Mesenteric fat pad (tissue), 1 donor: ENCODE data around the gene EEIG1. TPM values are rescaled to one million over a fixed set of nuclear protein-coding genes. Genes with fewer than 3 reads are reported as not detected.

ENCODE experiments used
- DNase-seq: peaks from one replicate; pipeline ENCODE4 v3.0.0-alpha.2; 2020; ENCODE audit warnings: low spot score
- total RNA-seq: library from RNA; stranded (reverse); fragmentation: NEBNext Ultra II Directional; extraction: Animal tissue kit (Norgen Biotek cat#: 25700); gene quantifications from one replicate; pipeline ENCODE4 v1.2.1, GENCODE V29; 2021
- donor health status: DM: yes; HTN: yes; CAD: no.

The EEIG1 gene
- total RNA-seq, 1 donor from 2014 or later: 12.8 TPM

DNA sequence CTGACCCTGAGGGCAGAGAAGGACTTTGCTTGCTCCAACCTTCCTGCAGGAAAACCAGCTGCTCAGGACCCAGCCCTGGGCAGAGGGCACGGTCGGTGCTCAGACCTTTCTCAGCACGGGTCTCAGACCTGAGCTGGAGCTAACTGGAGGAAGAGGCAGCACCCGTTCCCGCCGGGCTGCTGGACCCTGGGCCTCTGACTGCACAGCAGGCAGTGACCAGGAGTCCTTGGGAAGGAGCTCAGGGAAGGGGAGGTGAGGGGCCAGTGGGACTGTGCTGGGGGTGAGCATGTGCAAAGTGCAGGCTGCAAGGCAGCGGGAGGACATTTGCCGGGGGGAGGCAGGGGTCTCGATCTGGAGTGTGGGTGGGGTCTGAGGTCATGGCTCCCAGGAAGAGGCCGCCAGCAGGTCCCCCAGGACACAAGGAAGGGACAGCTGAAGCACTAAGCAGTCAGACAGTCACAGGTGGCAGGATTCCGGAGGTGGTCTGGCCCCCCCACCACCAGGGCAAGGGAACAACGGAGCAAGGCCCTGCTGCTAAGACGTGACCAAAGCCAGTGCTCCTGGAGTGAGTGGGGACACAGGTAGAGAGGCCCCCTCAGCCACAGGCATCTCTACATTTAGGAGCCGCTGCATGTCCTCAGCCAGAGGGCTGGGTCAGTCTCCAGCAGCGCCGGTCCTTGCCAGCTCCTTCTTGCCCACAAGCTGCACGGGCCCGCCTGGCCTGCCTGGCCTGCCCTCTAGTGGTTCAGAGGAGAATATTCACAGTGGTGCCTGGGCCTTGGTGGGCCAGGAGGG, 38.4 kb downstream of the EEIG1 start:
- DNase-seq: no peak

DNA sequence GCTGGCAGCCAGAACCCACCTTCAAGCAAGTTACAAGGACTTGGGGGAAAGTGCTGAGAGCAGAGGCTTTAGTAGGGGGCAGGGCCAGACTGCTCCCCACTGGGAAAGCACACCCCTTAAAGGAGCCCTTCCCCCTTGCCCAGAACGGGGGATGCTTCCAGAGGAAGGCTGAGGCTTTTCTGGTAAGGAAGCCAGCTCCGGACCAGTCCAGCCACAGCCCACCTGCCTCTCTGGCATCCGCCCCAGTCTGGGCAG, 38.9 kb downstream of the EEIG1 start:
- no peak for DNase-seq

DNA sequence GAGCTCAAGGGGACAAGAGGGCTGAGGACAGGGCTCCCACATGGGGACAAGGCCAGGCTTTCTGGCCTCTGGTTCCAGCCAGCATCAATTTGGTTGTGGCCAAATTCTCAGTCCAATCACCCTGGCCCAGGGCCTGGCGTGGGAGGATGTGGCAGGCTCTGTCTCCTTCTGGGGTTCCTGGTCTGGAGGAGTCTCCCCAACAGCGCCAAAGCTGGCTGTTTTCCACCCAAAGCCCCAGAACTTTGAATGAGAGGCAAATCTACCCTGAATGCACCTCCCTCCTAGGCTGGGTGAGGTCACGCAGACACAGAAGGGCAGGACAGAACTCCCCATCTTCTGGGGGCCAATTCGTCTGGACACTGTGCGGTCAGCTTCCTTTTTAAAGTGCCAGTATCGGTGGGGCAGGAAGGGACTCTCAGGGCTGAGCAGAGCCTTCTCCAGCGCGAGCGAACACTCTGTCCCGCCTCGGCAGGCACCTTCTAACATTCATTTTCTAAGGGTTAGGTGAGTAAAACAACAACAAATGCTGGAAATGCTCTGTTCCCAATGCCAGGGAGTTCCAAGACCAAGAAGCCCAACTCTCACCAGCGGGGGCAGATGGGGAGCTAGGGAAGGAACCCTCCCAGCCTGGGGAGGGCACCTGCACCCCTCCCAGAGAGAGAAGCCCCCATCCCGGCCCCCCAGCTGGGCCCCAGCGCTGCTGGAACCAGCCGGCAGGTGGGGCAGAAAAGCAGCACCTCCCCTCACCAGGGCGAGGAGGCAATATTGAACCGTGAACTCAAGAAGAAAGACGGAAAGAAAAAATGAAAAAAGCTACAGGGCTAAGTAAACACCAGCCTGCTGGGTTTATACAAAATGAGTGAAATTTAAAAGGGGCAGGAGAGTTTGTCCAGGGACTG, 39.5 kb downstream of the EEIG1 start:
- no peak for DNase-seq

DNA sequence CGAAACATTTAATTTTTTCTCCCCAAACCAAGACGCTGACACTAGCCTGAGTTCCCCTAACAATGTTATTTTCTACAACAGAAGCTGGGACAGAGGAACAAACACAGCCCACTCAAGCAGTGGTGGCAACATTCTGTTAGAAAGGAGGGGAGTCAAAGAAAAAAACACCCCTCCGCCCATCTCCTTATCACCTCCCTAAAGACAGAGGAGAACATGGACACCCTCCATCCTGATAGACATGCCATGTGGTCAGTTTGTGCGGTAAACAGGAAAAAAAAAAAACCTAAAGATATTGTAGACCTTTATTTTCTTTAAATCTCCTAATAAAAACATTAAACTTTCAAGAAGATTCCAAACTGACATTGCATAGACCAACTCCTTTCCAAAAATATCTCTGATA, 40.2 kb downstream of the EEIG1 start:
- DNase-seq: no peak

DNA sequence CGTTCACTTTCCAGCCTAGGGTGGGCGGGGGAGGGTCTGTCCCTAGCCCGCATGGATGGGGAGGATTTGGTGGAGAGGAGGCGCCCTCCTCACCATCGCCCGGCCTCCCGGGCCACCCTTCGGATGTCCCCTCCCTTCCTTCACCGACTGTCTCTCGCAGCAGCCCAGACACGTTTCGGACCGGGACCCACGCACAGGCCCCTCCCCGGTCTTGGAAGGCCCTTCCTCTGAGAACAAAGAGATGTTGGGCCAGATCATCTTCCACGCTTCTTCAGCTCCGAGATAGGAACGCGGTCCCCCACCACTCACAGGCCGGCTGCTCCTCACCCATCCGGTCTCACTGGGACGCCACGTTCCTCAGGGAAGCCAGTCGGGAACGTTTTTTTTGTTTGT, 42.5 kb downstream of the EEIG1 start:
- DNase-seq: no peak

DNA sequence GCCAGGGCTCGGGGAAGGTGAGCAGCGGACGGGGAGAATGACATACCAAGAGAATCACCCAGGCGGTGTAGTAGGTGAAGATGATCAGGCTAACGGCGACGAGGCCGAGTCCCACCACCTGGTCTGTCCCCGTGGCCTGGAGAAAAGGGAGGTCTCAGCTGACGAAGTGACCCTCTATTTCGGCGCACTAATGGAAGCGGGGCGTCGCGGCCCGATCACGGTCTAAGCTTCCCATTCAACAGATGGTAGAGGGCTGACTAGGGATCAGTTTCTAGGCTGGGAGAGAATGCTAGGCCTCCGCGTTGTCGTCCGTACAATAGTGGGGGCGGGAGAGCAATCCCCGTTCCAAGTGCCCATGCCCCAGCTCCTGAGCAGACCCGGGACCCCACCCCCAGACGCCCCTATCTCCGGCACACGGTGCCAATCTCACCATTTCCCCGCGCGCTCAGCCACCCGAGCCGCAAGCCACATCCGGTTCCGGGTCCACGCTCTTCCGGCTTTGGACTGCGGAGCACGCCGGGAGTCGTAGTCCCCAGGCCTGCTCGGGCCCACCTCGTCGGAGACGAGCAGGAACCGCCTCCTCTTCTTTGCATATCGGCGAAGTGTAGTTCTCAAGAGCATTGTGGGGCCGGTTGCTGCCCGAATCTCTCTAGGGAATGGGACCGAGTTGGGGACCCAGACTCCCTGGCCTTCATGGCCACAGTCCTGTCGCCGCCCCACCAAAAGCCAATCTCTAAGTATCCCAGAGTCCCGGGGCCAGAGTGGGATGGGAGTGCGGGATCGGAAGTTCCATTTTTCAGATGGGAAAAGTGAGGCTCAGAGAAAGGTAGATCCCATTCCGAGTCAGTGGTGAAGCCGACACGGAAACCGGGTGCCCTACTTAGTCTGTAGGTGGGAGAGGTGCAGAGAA, 43.1 kb downstream of the EEIG1 start, which contains the start of gene DPM2:
Gene DPM2 (minus strand): TSS at position 467 of the 910 bp plus-strand sequence. CDS start 34 bp downstream, at position 433.
- peak; percentile 95 for DNase-seq

DNA sequence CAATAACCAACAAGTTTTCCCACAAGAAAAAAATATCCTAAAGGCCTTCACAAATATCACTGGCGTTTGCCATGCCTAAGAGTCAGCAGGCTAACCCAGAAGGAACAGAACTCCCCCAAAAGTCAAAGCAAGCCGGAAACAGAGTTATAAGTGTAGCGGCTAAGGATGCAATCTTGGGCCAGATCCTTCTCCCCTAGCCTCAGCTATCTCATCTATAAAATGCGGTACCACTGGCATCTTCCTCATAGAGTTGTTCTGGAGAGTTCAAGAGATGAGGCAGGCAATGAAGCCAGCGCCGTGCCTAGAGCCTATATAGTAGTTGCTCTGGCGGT, 43.8 kb downstream of the EEIG1 start:
- no peak for DNase-seq

DNA sequence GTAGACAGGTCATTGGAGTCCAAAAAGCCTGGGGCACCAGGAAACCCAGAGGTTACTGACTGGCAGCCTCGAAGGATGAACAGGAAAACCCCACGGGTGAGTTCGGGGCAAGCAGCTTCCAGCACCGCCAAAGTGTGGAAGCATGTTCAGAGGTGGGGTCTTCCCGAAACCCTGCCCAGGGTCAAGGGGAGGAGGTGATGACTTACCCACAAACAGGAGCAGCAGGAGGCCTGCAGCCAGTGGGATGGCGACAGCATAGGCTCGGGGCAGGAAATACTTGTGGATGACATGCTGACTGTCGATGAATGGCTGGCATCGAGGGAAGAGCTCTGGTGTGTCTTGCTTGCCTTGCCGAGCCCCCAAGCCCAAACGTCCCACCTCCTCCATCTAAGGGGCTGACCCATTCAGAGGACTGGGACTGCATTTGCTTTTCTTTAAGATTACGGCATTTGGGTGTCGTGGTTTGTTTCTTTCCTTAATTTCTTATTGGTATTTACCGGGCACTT, 44.4 kb downstream of the EEIG1 start:
- DNase-seq: no peak

DNA sequence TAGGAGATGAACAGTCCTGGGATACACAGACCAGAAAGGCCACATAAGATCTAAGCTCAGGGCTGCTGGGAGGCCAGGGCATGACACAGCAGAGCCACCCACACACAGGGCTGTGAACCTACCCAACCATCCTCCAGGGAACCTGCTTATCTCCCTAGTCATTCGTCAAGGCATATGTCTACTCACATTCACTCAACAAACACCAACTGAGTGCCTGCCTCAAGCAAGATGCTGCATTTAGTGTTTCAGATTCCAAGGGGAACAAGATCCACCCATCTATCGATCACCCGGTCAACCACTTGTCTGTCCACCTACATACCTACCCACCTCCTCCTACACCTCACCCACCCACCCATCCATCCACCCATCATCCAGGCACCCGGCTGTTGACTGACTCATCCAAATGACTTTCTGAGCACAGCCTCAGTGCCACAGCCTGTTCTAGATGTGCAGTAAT, 45.0 kb downstream of the EEIG1 start:
- no peak for DNase-seq

DNA sequence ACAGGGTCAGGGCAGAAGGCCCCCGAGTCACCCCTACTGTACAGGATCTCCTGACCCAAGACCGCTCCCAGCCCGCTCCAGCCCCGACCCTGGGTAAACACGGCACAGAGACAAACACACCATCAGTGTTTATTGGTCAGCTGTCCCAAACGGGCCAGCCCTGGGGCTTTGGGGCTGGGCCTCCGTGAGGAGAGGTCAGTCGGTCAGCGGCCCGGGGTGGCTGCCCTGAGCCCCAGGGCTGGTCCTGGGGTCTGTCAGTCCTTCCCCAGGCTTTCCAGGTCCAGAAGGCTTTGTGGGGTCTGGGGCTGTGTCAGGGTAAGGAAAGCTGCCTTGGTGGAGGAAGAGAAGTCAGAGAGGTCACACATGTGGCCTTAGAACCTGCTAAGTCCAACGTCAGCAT, 45.8 kb downstream of the EEIG1 start:
- DNase-seq: no peak

DNA sequence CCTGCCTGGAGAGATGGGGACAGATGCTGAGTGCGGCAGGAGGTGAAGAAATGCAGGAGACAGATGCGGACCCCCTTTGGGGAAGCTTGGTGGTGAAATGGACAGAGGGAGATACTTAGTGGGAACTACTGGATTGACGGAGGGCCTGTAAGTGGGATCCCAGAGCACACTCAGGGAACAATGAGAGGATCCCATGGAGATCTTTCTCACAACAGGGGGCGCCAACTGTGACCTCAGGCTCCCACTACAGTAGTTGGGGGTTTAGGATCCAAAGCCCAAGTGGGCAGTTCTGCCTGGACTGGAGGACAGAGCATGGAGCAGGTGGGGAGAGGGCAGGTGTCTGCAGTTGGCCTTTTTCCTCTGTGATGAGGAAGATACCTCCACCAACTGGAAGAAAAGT, 46.5 kb downstream of the EEIG1 start:
- DNase-seq: no peak

DNA sequence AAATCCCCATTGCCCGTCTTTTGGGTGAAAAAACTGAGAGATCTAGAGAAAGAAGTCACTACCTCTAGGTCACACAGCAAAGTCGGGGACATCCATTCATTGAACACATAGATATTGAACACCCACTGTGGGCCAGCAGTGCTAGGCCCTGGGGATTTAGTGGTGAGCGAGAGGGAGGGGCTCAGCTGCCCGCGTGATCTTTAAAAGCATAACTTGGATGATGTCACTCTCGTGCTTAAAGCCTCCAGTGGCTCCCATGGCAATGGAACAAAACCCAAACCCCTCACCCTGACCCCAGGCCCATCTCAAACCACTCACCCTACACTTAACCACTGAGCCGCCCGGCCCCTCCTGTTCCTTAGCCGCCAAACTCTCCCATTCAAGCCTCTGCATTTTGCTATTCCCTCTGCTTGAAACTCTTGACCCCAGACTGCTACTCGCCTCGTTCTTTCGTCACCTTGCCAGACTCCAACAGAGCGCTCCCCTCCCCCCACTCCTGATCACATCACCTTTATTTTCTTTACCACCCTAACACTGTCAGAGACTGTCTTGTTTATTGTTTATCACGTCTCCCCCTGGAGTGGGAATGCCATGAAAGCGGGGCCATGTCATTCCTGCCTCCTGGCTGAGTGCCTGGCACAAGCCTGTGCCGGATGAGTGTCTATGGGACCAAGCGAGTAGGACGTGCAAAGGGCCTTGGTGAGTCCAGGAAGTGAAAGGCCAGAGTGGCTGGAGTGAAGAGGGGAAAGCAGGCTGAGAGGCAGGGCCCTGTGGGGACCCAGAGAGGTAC, 49.5 kb downstream of the EEIG1 start:
- DNase-seq: no peak

Other genes starting within 250 kb of the EEIG1 start
- 8.6 TPM for gene TOR2A, start 245.7 kb downstream of the EEIG1 start, total RNA-seq
- 28.1 TPM for gene SH2D3C, start 202.3 kb downstream of the EEIG1 start, total RNA-seq
- gene CDK9, start 195.0 kb downstream of the EEIG1 start, total RNA-seq: 105 TPM
- gene FPGS, start 178.1 kb downstream of the EEIG1 start, total RNA-seq: 108 TPM
- gene ENG, start 126.3 kb downstream of the EEIG1 start, total RNA-seq: 243 TPM
- 68.3 TPM for gene AK1, start 103.3 kb downstream of the EEIG1 start, total RNA-seq
- gene ST6GALNAC6, start 81.4 kb downstream of the EEIG1 start, total RNA-seq: 109 TPM
- gene ST6GALNAC4, start 63.9 kb downstream of the EEIG1 start, total RNA-seq: 40.0 TPM
- gene PIP5KL1, start 50.2 kb downstream of the EEIG1 start, total RNA-seq: 2.2 TPM
- 20.9 TPM for gene DPM2, start 43.1 kb downstream of the EEIG1 start, total RNA-seq
- 5.7 TPM for gene NAIF1, start 86.3 kb upstream of the EEIG1 start, total RNA-seq
- 89.5 TPM for gene SLC25A25, start 87.2 kb upstream of the EEIG1 start, total RNA-seq
- 59.5 TPM for gene PTGES2, start 146.7 kb upstream of the EEIG1 start, total RNA-seq
- gene LCN2, start 168.5 kb upstream of the EEIG1 start, total RNA-seq: 0.64 TPM
- gene BBLN, start 179.3 kb upstream of the EEIG1 start, total RNA-seq: 63.7 TPM
- gene CIZ1, start 210.6 kb upstream of the EEIG1 start, total RNA-seq: 100.0 TPM
- 24.1 TPM for gene DNM1, start 222.4 kb upstream of the EEIG1 start, total RNA-seq